ENCODE results near the gene MED13L.

GRCh38 chr12:116210762-116211161 lies 66.7 kb downstream of the MED13L start:
- TF ChIP-seq CTCF (IDR thresholded peaks at IDR 0.05) (no peak), POLR2A (IDR thresholded peaks at IDR 0.05) (no peak)
